SHP77 treated with DMSO at 0.1 percent for 48 hours (cell line): ENCODE results near the gene ITIH5.

ENCODE experiments used
- DNase-seq: peaks from one replicate; lab custom pipeline; 2025; lab: John Stamatoyannopoulos, UW

ITIH5 gene

GRCh38 chr10:7626283-7626682 is 40.5 kb downstream of the ITIH5 start:
- no peak for DNase-seq

GRCh38 chr10:7625836-7626235 is 40.9 kb downstream of the ITIH5 start:
- DNase-seq: no peak

- DNase-seq: no peak
Observed at GRCh38 chr10:7625009-7625408, 41.8 kb downstream of the ITIH5 start.

- DNase-seq: peak; percentile 5
Observed at GRCh38 chr10:7622969-7623368, 43.8 kb downstream of the ITIH5 start.

GRCh38 chr10:7618461-7618860 is 48.3 kb downstream of the ITIH5 start:
- DNase-seq: no peak

GRCh38 chr10:7611909-7612308 is 54.9 kb downstream of the ITIH5 start:
- no peak for DNase-seq

GRCh38 chr10:7610651-7611389 is 55.9 kb downstream of the ITIH5 start:
- DNase-seq: no peak

- no peak for DNase-seq
Observed at GRCh38 chr10:7610026-7610425, 56.7 kb downstream of the ITIH5 start.

GRCh38 chr10:7609556-7609955 is 57.2 kb downstream of the ITIH5 start:
- no peak for DNase-seq

GRCh38 chr10:7608001-7608400 is 58.8 kb downstream of the ITIH5 start:
- no peak for DNase-seq

GRCh38 chr10:7606951-7607404 is 59.8 kb downstream of the ITIH5 start:
- no peak for DNase-seq

GRCh38 chr10:7605565-7606295 is 61.0 kb downstream of the ITIH5 start:
- no peak for DNase-seq

- DNase-seq: no peak
Observed at GRCh38 chr10:7601023-7601656, 65.6 kb downstream of the ITIH5 start.

GRCh38 chr10:7598771-7599170 is 68.0 kb downstream of the ITIH5 start:
- DNase-seq: no peak

GRCh38 chr10:7596356-7596755 is 70.4 kb downstream of the ITIH5 start:
- no peak for DNase-seq

GRCh38 chr10:7593905-7594304 is 72.9 kb downstream of the ITIH5 start:
- DNase-seq: no peak

GRCh38 chr10:7593063-7593462 is 73.7 kb downstream of the ITIH5 start:
- no peak for DNase-seq

- DNase-seq: no peak
Observed at GRCh38 chr10:7592627-7593026, 74.1 kb downstream of the ITIH5 start.

- no peak for DNase-seq
Observed at GRCh38 chr10:7590271-7590670, 76.5 kb downstream of the ITIH5 start.

- DNase-seq: no peak
Observed at GRCh38 chr10:7589748-7590147, 77.0 kb downstream of the ITIH5 start.

- DNase-seq: no peak
Observed at GRCh38 chr10:7587865-7588188, 78.9 kb downstream of the ITIH5 start.

- no peak for DNase-seq
Observed at GRCh38 chr10:7587168-7587864, 79.5 kb downstream of the ITIH5 start.

GRCh38 chr10:7585228-7585627 is 81.5 kb downstream of the ITIH5 start:
- DNase-seq: no peak
